ENCODE results near the gene AMIGO1. TPM values are rescaled to one million over a fixed set of nuclear protein-coding genes. Genes with fewer than 3 reads are reported as not detected.

The AMIGO1 gene
- total and polyA plus RNA-seq, 2 of the 8 experiments (the other 6 are each of a cell fraction or from before 2014, with no cell fraction given), result 1.5 to 2.7 TPM

- H4K91ac ChIP-seq (replicated peaks; ENCODE audit: insufficient read length, low read length), result peak overlapping the region; percentile 52
- H3K79me1 ChIP-seq (ENCODE audit: low read depth, low read length), result no peaks in the 10 kb centered on the region
- peaks cover 0 to 2% (median 0%) of the 10 kb centered on the region in 4 experiments; a peak in 1 of 8 replicates for H3K36me3 ChIP-seq (ENCODE audit: control insufficient read depth in 2 of 4, insufficient read depth in 4 of 4, low read length in 3 of 4)
- no peak overlapping the region for H2AFZ ChIP-seq (ENCODE audit: low read length)
- no peak overlapping the region; the same call in 1 of the 2 replicates for H2AK5ac ChIP-seq (ENCODE audit: low read depth, low read length)
- POLR2A ChIA-PET (ENCODE audit: partially characterized antibody), result interaction anchor here (0.9 to 3.0 kb wide), 25 partner anchors 8 to 437 kb away, joined by 3 to 18 read pairs (median 4); partner anchors contain the start of genes AHCYL1, AMPD2, EPS8L3 and GNAT2
- peak overlapping the region; percentile 41 for H4K5ac ChIP-seq (ENCODE audit: insufficient read length, low read depth, low read length)
- H2BK120ac ChIP-seq (replicated peaks; ENCODE audit: low read depth, low read length), result no peak overlapping the region
- H3K14ac ChIP-seq (ENCODE audit: insufficient read length), result no peak overlapping the region
- no peak for DNase-seq (ENCODE audit: low read depth in 1 of 2, low spot score in 2 of 2)
- WGBS, 2 experiments (ENCODE audit: extremely low coverage in 1 of 2, insufficient coverage in 1 of 2, insufficient read length in 1 of 2, insufficient replicate concordance in 2 of 2, low coverage in 1 of 2, low lambda C conversion rate in 2 of 2, missing lambda C conversion rate in 1 of 2), result 25% methylated on average over 22 of the region's 22 CpGs; no CpG with 5 or more reads in 1 of the 2 experiments
- peak overlapping the region; percentile 69; the same call in 1 of the 2 replicates for H2BK12ac ChIP-seq (ENCODE audit: low read depth, low read length)
- FAIRE-seq, result no peak
- peak overlapping the region; percentile 72; the same call in 1 of the 2 replicates for H2BK5ac ChIP-seq (ENCODE audit: low read depth, low read length)
- peaks cover 7 to 46% of the 10 kb centered on the region in 2 experiments; a peak in 3 of 4 replicates for H3K79me2 ChIP-seq (ENCODE audit: control insufficient read depth in 1 of 2, insufficient read depth in 2 of 2, low read length in 2 of 2)
- no peak overlapping the region for H3K23ac ChIP-seq (ENCODE audit: insufficient read length)
- no peak overlapping the region for H3K18ac ChIP-seq (ENCODE audit: extremely low read depth, low read length)
- H2BK15ac ChIP-seq (ENCODE audit: low read length), result no peak overlapping the region
- peak overlapping the region; percentile 58 for H3K27ac ChIP-seq (ENCODE audit: low read depth, low read length)
- H3K27me3 ChIP-seq (replicated peaks in 1 of 4; ENCODE audit: control insufficient read depth in 3 of 4, extremely low read depth in 1 of 4, insufficient read depth in 3 of 4, low read length in 3 of 4), result no peaks in the 10 kb centered on the region
- no peak overlapping the region for H3K56ac ChIP-seq (replicated peaks; ENCODE audit: insufficient read length, low read depth, low read length)
- TF ChIP-seq SIN3A (conservative IDR thresholded peaks at IDR 0.05 in 1 of 2, IDR thresholded peaks at IDR 0.05 in 1 of 2; ENCODE audit: low read depth in 1 of 2, low read length in 2 of 2), result no peak
- TF ChIP-seq SP1 (IDR thresholded peaks at IDR 0.05; ENCODE audit: low read depth, low read length), result no peak
- TF ChIP-seq CTBP2 (IDR thresholded peaks at IDR 0.05; ENCODE audit: borderline replicate concordance, insufficient read depth, insufficient read length, low read length), result no peak
- no peak for TF ChIP-seq MAX (IDR thresholded peaks at IDR 0.05)
- TF ChIP-seq TAF7 (optimal IDR thresholded peaks at IDR 0.05; ENCODE audit: borderline replicate concordance, low read depth, low read length), result no peak
- no peak for TF ChIP-seq JUN (IDR thresholded peaks at IDR 0.05; ENCODE audit: low read depth, low read length)
- TF ChIP-seq JUND (IDR thresholded peaks at IDR 0.05; ENCODE audit: low read length), result no peak
- no peak for TF ChIP-seq KDM4A (IDR thresholded peaks at IDR 0.05; ENCODE audit: low read depth, low read length, severe bottlenecking)
- peaks cover 8% of the 10 kb centered on the region for H3K23me2 ChIP-seq (ENCODE audit: low read depth, low read length)
- peaks cover 0 to 8% (median under 1%) of the 10 kb centered on the region in 4 experiments; a peak in 6 of 7 replicates for H3K4me1 ChIP-seq (replicated peaks in 1 of 4; ENCODE audit: control insufficient read depth in 3 of 4, insufficient read depth in 4 of 4, low read length in 3 of 4)
- H4K8ac ChIP-seq (ENCODE audit: extremely low read depth, insufficient read depth, low read length), result peak overlapping the region; percentile 36; the same call in 1 of the 2 replicates
- peaks cover 2 to 4% of the 10 kb centered on the region in 2 experiments for H4K20me1 ChIP-seq (replicated peaks in 1 of 2; ENCODE audit: control insufficient read depth in 1 of 2, insufficient read depth in 2 of 2, low read length in 2 of 2)
- peak overlapping the region; percentile 81 to 91 (median 90) for H3K4me3 ChIP-seq (ENCODE audit: extremely low read depth in 1 of 4, insufficient read depth in 2 of 4, low read depth in 3 of 4, low read length in 4 of 4)
- H3K9me3 ChIP-seq (ENCODE audit: insufficient read depth in 2 of 2, low read depth in 1 of 2, low read length in 1 of 2), result no peaks in the 10 kb centered on the region
- peak overlapping the region; percentile 80 to 90 (median 82) for H3K9ac ChIP-seq (replicated peaks in 1 of 4; ENCODE audit: extremely low read depth in 1 of 4, low read depth in 3 of 4, low read length in 3 of 4)
- H3K4me2 ChIP-seq (ENCODE audit: insufficient read depth in 1 of 2, low read depth in 2 of 2, low read length in 2 of 2), result peak overlapping the region; percentile 90 to 91
- H2BK20ac ChIP-seq (ENCODE audit: low read length), result no peak overlapping the region
- CTCF ChIA-PET (ENCODE audit: partially characterized antibody), result interaction anchor here (0.6 to 26.3 kb wide), 22 partner anchors 12 to 436 kb away, joined by 3 to 1755 read pairs (median 10); partner anchors contain the start of genes AMIGO1, AMPD2, ATXN7L2 and CYB561D1
- H3K4ac ChIP-seq (replicated peaks; ENCODE audit: insufficient read length, low read depth, low read length), result no peak overlapping the region
Measured at GRCh38 chr1:109547463-109548320, 38.2 kb upstream of the AMIGO1 start.
